HepG2 (cell line): ENCODE measurements around the gene TAS2R1. TPM values are rescaled to one million over a fixed set of nuclear protein-coding genes. Genes with fewer than 3 reads are reported as not detected.

ENCODE experiments used
- ATAC-seq: fragments of 200-7000 bp; cut with Tn5 transposase; 3 replicates; pipeline ENCODE4 v1.9.1; 2020; ENCODE audit warnings: mild to moderate bottlenecking, moderate library complexity
- BruUV-seq: library from RNA; stranded (reverse); fragments of 400-500 nt; replicated peaks from 2 replicates; lab custom pipeline; 2021; lab: Mats Ljungman, UMichigan
- CTCF ChIA-PET: fragments of 300-600 bp; formaldehyde crosslinking; extraction: SDS; loops from one replicate; lab custom pipeline; 2021; ENCODE audit warnings: low total read pairs, inconsistent platforms, low intra/inter-chr PET ratio; lab: Yijun Ruan, JAX
- POLR2A ChIA-PET: fragments of 350-600 bp; sonication (Branson Sonifier 250); formaldehyde crosslinking; loops from one replicate; lab custom pipeline; 2020; ENCODE audit warnings: antibody characterized with exemption, inconsistent platforms; lab: Yijun Ruan, JAX
- DNase-seq: peaks from one replicate; pipeline ENCODE4 v3.0.0-alpha.2; 2015; ENCODE audit warnings: low spot score
- FAIRE-seq: peaks from 3 replicates; lab custom pipeline; 2011; peaks lifted over from hg19 to GRCh38; lab: Jason Lieb, UNC
- H2AFZ ChIP-seq: one replicate; pipeline ENCODE4 v1.6.1; 2011; ENCODE audit warnings: low read length, inconsistent platforms
- H3K27ac ChIP-seq: fragments of 300-600 bp; 3 replicates; pipeline ENCODE4 v1.8.0; 2011; ENCODE audit warnings: mixed run types, mild to moderate bottlenecking, mixed read lengths, low read length, inconsistent platforms; ENCODE audit not compliant: insufficient read depth; ENCODE audit errors: extremely low read length
- H3K27me3 ChIP-seq, 2 experiments: fragments of 200-600 bp in 1 of 2; 2 replicates in 1 of 2; 3 replicates in 1 of 2; pipeline versions ENCODE4 v1.6.0 to v1.8.0; 2011; ENCODE audit warnings: low read length in 2 of 2, mild to moderate bottlenecking in 2 of 2, moderate library complexity in 2 of 2, inconsistent platforms in 1 of 2; ENCODE audit not compliant: insufficient read depth in 2 of 2, control insufficient read depth in 1 of 2
- H3K36me3 ChIP-seq, 2 experiments: fragments of 200-600 bp in 1 of 2; replicated peaks in 1 of 2; 2 replicates in 1 of 2; 3 replicates in 1 of 2; pipeline versions ENCODE4 v1.5.1 to v1.8.0; 2011; ENCODE audit warnings: low read length in 2 of 2, inconsistent platforms in 1 of 2; ENCODE audit not compliant: insufficient read depth in 2 of 2, control insufficient read depth in 1 of 2
- H3K4me1 ChIP-seq: 2 replicates; pipeline ENCODE4 v1.5.1; 2012; ENCODE audit warnings: low read length, inconsistent platforms; ENCODE audit not compliant: insufficient read depth
- H3K4me2 ChIP-seq: 2 replicates; pipeline ENCODE4 v1.6.0; 2011; ENCODE audit warnings: low read depth, low read length, inconsistent platforms
- H3K4me3 ChIP-seq, 3 experiments: fragments of 200-600 bp in 1 of 3; sonication (generic), shearing (Covaris generic) in 1 of 3; replicated peaks in 1 of 3; 2 replicates each; pipeline ENCODE4 v1.5.1; 2011 to 2016; ENCODE audit warnings: low read length in 3 of 3, inconsistent platforms in 2 of 3, low read depth in 2 of 3, mild to moderate bottlenecking in 2 of 3, control low read depth in 1 of 3, mixed read lengths in 1 of 3; ENCODE audit not compliant: insufficient read depth in 1 of 3
- H3K79me2 ChIP-seq: one replicate; pipeline ENCODE4 v1.6.1; 2011; ENCODE audit warnings: low read length, inconsistent platforms; ENCODE audit not compliant: insufficient read depth
- H3K9ac ChIP-seq: 2 replicates; pipeline ENCODE4 v1.6.0; 2011; ENCODE audit warnings: mild to moderate bottlenecking, low read depth, low read length, inconsistent platforms; ENCODE audit not compliant: insufficient read depth
- H3K9me3 ChIP-seq: 2 replicates; pipeline ENCODE4 v1.5.1; 2012; ENCODE audit warnings: mild to moderate bottlenecking, low read length
- H4K20me1 ChIP-seq: 2 replicates; pipeline ENCODE4 v1.6.0; 2011; ENCODE audit warnings: inconsistent platforms, mild to moderate bottlenecking, low read length, moderate library complexity; ENCODE audit not compliant: insufficient read depth
- E2F2 ChIP-seq: sonication (generic); formaldehyde crosslinking; IDR thresholded peaks from 2 replicates; pipeline ENCODE4 v1.4.0; 2020; ENCODE audit warnings: missing genetic modification reagents, borderline replicate concordance
- MAFF ChIP-seq: IDR thresholded peaks from 2 replicates; pipeline ENCODE4 v1.6.1; 2011; ENCODE audit warnings: low read depth, low read length, improper control_type of control experiment
- MAFK ChIP-seq, 2 experiments: IDR thresholded peaks in 1 of 2; conservative IDR thresholded peaks in 1 of 2; 2 replicates each; pipeline ENCODE4 v1.6.1; 2011; ENCODE audit warnings: improper control_type of control experiment in 2 of 2, low read length in 2 of 2
- MED8 ChIP-seq: sonication (generic); formaldehyde crosslinking; IDR thresholded peaks from 2 replicates; pipeline ENCODE4 v1.8.1; 2023; ENCODE audit warnings: mild to moderate bottlenecking, missing genetic modification reagents; ENCODE audit not compliant: insufficient replicate concordance
- ZBTB43 ChIP-seq: sonication (generic); formaldehyde crosslinking; conservative IDR thresholded peaks from 2 replicates; pipeline ENCODE4 v1.4.0; 2020; ENCODE audit warnings: missing genetic modification reagents
- ZNF510 ChIP-seq: sonication (generic); formaldehyde crosslinking; IDR thresholded peaks from 2 replicates; pipeline ENCODE4 v1.4.0; 2020; ENCODE audit warnings: low read depth, mild to moderate bottlenecking, missing genetic modification reagents
- whole genome bisulfite sequencing: methylation state at CpG from one replicate; pipeline ENCODE4 v1.1.6; 2017; ENCODE audit warnings: low lambda C conversion rate; 5-methylcytosine and 5-hydroxymethylcytosine counted together
- in situ Hi-C: cut with HindIII; loops from 2 replicates; pipeline ENCODE4 v1.10.0; 2017; ENCODE audit warnings: low pct_unique_long_range_greater_than_20kb; ENCODE audit not compliant: extremely low pct_ligation_motif_present
- intact Hi-C: fragments of 100-400 bp; cut with micrococcal nuclease; formaldehyde crosslinking; loops from one replicate; pipeline ENCODE4 v1.10.0; 2022; ENCODE audit not compliant: unreplicated experiment
- polyA plus RNA-seq, 8 experiments: library from polyadenylated mRNA; depleted of rRNA in 3 of 8; stranded (reverse) in 7 of 8; unstranded in 1 of 8; fragments of >200 nt; fragmentation: Illumina TruSeq in 4 of 8; extraction: Trizol in 4 of 8; gene quantifications; 2 replicates each; pipeline versions ENCODE4 v1.2.1 to v1.2.3, GENCODE V29; 2011 to 2016; ENCODE audit warnings: low read depth in 4 of 8, missing spikeins in 1 of 8, mixed read lengths in 1 of 8; ENCODE audit not compliant: insufficient read depth in 1 of 8
- total RNA-seq, 5 experiments: library from RNA; depleted of rRNA; stranded (reverse); fragments of >200 nt; fragmentation: Illumina TruSeq; extraction: Trizol; gene quantifications; 2 replicates each; pipeline ENCODE4 v1.2.3, GENCODE V29; 2016; ENCODE audit warnings: low read depth in 1 of 5
- TF ChIP-seq, protein P1 (sequence below): sonication (generic); formaldehyde crosslinking; IDR thresholded peaks from 2 replicates; pipeline ENCODE4 v1.4.0; 2020; ENCODE audit warnings: missing genetic modification reagents, mild to moderate bottlenecking, borderline replicate concordance

TAS2R1 gene
- total and polyA plus RNA-seq, 2 of the 13 experiments (the other 11 are each of a cell fraction or from before 2014, with no cell fraction given): not detected

GRCh38 chr5:9594913-9595312 lies 35.2 kb downstream of the TAS2R1 start:
- TF ChIP-seq ZNF510 (CRISPR knock-in tag): no peak
- peak; percentile 87 for TF ChIP-seq MAFF
- TF ChIP-seq MAFK (conservative IDR thresholded peaks at IDR 0.05 in 1 of 2, IDR thresholded peaks at IDR 0.05 in 1 of 2; ENCODE audit: low read length in 2 of 2): peak; percentile 87 to 94
- DNase-seq (no peak), ATAC-seq (no peak), FAIRE-seq (no peak)
- Histone ChIP-seq H3K4me2 (no peak overlapping the region), H3K9me3 (no peaks in the 10 kb centered on the region), H4K20me1 (no peaks in the 10 kb centered on the region), H2AFZ (no peak overlapping the region), H3K4me3 (no peak overlapping the region), H3K79me2 (no peaks in the 10 kb centered on the region), H3K9ac (no peak overlapping the region), H3K27me3 (no peaks in the 10 kb centered on the region), H3K36me3 (no peaks in the 10 kb centered on the region), H3K4me1 (no peaks in the 10 kb centered on the region), H3K27ac (no peak overlapping the region)
- intact Hi-C loops: no loop called here
- CTCF ChIA-PET: no interaction called here
- in situ Hi-C loops: no loop called here
- BruUV-seq: no TSS peak
- POLR2A ChIA-PET: no interaction called here

DNA sequence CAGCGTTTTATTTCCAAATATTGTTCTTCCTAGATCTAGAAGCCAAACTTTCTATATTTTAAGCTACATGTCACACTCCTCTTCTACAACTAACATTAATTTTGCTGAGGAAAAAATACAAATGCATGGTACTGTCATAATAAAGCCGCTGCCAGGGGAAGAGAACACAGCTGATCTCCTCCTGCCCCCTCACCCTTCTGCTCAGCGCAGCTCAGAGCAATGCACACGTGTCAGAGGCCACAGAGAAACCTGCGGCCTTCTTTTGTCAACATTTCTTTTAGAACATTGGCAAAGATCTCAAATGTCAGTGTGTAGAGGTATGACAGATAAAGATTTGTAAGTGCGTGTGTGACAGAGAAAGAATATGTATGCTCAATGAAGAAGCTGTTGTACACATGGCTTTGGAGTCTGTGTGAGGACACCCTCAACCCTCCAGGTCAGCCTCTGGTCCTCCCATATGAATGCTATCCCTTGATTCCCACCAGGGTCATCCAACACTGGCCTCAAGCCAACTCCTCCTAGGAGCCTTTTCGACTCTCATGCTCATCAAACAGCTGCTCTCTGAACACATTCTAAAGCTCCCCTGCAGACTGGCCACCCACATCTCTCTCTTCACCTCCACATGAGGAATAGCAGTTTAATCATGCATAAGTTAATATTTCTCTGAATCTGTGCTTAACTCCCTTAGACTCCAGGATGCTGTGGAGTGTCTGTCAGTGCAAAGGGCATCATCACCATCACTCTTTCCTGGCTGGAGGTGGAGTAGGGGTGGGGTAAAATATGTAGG lies 40.9 kb downstream of the TAS2R1 start:
- CTCF ChIA-PET: no interaction called here
- in situ Hi-C loops: no loop called here
- H3K9me3 ChIP-seq: no peaks in the 10 kb centered on the region
- TF ChIP-seq E2F2 (CRISPR knock-in tag): no peak
- TF ChIP-seq, protein P1, sequence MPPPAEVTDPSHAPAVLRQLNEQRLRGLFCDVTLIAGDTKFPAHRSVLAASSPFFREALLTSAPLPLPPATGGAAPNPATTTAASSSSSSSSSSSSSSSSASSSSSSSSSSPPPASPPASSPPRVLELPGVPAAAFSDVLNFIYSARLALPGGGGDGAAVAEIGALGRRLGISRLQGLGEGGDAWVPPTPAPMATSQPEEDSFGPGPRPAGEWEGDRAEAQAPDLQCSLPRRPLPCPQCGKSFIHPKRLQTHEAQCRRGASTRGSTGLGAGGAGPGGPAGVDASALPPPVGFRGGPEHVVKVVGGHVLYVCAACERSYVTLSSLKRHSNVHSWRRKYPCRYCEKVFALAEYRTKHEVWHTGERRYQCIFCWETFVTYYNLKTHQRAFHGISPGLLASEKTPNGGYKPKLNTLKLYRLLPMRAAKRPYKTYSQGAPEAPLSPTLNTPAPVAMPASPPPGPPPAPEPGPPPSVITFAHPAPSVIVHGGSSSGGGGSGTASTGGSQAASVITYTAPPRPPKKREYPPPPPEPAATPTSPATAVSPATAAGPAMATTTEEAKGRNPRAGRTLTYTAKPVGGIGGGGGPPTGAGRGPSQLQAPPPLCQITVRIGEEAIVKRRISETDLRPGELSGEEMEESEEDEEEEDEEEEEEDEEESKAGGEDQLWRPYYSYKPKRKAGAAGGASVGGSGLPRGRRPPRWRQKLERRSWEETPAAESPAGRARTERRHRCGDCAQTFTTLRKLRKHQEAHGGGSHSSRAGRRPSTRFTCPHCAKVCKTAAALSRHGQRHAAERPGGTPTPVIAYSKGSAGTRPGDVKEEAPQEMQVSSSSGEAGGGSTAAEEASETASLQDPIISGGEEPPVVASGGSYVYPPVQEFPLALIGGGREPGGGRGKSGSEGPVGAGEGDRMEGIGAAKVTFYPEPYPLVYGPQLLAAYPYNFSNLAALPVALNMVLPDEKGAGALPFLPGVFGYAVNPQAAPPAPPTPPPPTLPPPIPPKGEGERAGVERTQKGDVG (CRISPR knock-in tag): no peak
- TF ChIP-seq ZBTB43 (CRISPR knock-in tag): no peak
- no peak for TF ChIP-seq MED8 (CRISPR knock-in tag)

More for the DNA sequence above, 40.9 kb downstream of the TAS2R1 start:
- BruUV-seq: no TSS peak
- WGBS: 12% methylated on average over 7 of the region's 7 CpGs
- DNase-seq (no peak), FAIRE-seq (no peak), ATAC-seq (no peak)
- H3K27me3 ChIP-seq: no peaks in the 10 kb centered on the region
- H3K4me2 ChIP-seq: no peak overlapping the region
- no peaks in the 10 kb centered on the region for H3K4me1 ChIP-seq
- no peak overlapping the region for H3K27ac ChIP-seq
- POLR2A ChIA-PET: no interaction called here
- no peak overlapping the region for H3K4me3 ChIP-seq
- H4K20me1 ChIP-seq: no peaks in the 10 kb centered on the region
- intact Hi-C loops: no loop called here
- no peak overlapping the region for H2AFZ ChIP-seq
- H3K79me2 ChIP-seq: no peaks in the 10 kb centered on the region
- H3K9ac ChIP-seq: no peak overlapping the region
- H3K36me3 ChIP-seq: no peaks in the 10 kb centered on the region
